GM21576 (cell line): Measurements from ENCODE around the gene KCNN3.

Experiments used
- ATAC-seq: cut with Tn5 transposase; IDR thresholded peaks from one replicate; pipeline ENCODE4 v1.9.1; 2021; ENCODE audit warnings: mild to moderate bottlenecking, moderate library complexity; ENCODE audit not compliant: unreplicated experiment

The KCNN3 gene

DNA sequence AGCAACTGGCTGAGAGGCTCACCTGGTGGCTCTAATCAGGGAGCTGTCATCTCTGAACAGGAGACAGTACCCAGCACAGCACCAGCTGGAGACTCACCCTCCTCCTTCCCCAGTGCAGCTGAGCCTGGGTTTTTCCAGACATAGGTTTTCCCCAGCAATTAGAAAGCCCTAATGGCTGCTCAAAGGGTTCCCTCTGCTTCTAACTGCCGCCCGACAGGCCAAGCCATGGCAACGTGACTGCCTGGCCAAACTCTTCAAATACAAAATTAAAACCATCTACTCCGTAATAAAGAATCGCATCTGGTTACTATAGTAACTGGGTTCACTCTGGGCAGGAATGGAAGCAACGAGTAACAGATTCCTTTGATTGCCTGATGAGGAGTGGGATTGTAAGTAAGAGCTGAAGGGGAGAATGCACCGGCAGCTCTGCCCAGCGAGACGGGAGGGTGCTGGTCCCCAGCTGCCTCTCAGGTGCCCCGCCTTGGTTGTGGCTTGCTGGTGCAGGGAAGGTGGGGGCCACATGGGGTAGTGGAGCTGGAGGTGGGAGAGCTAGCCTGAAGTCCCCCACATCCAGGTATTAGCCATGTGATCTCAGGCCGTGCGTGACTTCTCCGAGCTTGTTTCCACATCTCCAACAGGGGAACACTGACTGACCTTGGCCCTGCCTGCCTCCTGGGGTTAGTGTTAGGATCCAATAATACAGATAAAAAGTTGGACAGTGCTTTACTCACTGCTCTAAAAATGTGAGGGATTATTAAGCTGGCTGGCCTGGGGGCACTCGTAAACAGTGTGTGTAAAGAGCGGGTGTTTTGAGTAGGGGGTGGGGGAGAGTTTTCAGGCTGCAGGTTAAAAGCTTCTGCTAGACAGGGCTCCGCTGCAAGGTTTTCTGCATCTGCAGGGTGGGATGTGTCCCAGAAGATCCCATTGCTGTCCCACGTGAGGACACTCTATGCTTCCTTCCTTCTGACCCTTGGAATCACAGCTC is 94.2 kb downstream of the KCNN3 start:
- no peak for ATAC-seq

GRCh38 chr1:154774175-154774855 is 95.8 kb downstream of the KCNN3 start:
- no peak for ATAC-seq

GRCh38 chr1:154773551-154773950 is 96.5 kb downstream of the KCNN3 start:
- no peak for ATAC-seq

GRCh38 chr1:154772606-154773506 is 97.2 kb downstream of the KCNN3 start:
- no peak for ATAC-seq

- ATAC-seq = no peak
These were observed 98.0 kb downstream of the KCNN3 start for GRCh38 chr1:154772056-154772455.

- ATAC-seq = no peak
These were observed 99.0 kb downstream of the KCNN3 start for GRCh38 chr1:154770897-154771594.

- ATAC-seq = no peak
These were observed 100.7 kb downstream of the KCNN3 start for GRCh38 chr1:154769193-154769895.

GRCh38 chr1:154768456-154769125 is 101.5 kb downstream of the KCNN3 start:
- ATAC-seq = no peak

DNA sequence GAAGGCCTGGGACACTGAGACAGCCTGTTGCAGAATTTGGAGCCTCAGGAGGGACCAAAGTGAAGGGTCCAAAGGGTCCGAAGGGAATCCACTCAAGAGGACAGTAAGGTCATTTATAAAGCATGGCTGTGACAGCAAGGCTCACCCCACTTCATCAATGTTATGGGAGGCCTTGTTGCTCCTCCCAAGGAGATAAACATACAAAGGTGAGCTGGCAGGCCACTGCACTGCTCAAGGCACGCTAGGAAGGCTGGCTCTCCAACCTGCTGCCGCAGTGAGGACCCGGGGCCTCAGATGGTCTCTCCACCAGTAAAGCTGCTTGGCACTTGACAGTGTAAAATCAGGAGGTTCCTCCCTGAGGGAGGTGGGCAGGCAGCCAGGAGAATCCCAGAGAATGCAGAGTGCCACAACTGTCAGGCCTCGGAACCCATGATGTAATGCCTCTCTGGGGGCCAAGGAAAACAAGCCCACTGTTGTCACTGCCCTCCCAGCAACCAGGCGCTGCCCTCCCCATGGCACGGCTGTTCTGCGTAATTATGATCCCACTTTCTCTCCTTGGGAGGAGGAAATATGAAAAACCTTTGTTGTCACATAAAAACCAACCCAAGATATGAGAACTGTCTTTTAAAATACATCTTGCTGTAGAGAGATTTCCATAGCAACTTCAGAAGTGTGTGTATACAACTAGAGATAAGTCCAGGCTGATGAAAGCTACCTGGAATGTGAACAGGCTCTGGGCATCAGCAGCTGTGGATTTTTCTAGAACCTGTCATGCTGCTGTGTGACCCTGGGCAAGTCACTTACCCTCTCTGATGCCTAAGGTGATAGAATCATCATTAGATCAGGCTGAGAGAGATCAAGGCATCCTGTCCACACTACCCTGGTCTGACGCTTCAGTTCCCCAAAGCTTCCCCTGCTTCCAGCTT is 102.5 kb downstream of the KCNN3 start:
- no peak for ATAC-seq

DNA sequence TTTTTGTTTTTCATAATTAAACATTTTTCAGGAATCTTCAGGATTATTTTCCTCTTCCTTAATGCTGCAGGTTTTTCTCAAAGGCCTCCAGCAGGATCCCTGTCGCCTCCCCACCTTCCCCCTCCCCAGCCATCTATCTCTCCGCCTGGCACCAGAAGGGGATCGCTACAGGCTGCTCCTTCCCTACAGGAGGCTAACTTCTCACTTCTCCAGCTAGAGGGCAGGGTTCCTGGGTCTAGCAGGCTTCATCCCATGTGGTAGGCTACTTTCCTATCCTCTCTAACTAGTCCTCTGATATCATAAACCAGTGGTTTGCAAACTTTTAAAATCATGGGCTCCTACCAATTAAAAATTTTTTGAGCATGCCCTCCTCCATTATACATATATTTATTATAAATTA is 104.1 kb downstream of the KCNN3 start:
- no peak for ATAC-seq

DNA sequence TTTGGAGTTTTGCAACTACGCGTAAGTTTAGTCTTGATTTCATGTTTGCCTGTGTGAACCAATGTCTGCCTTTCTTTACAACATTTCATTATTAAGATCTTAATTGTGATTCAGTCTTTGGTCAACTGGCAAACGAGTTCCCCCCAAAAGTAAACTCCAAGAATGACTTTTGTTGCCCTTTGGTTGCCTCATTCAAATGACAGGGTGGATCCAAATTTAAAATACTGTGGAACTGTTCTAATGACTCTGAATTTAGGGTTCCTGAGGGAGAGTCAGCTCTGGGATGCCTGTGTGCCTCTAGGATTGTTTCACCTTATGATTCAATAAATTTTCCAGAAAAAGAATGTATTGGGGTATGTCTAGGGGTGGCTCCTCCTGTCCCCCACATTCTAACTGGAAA is 105.3 kb downstream of the KCNN3 start:
- no peak for ATAC-seq

DNA sequence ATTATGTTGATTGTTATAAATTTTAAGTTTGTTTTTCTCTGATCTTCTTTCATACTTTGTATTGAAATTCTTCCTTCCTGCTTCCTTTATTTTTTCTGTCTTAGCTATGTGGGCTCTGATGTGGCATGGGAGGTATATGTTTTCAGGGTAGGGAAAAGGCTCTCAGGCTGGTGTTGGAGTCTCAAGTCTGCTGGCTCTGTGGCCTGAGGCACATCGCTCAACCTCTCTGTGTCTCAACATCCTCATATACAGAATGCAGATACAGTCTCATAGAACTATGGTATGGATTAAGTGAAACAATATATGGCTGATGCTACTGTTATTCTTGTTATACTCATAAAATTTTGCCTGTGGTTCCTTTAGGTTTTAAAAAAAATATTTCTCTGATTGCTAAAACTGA is 105.9 kb downstream of the KCNN3 start:
- ATAC-seq = no peak

DNA sequence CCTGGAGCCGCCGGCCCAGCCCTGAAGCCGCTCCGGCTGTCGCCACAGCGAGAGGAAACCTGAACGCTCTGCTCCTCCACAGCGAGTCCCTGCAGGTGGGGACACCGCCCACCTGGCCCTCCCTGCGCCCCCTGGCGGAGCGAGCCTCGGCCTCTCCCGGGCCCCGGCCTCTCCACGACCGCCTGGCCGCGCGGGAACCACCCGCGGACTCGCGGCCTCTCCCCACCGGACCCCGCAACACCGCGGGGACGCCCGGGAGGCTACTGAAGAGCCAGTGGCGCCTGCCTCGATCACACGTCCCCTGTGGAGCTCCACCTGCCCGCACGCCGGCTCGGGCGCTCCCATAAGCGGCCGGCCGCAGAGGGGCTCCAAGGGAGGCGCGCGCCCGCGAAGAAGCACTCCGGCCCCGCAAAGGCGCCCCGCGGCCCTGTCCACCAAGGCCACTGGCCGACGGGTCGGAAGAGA is 109.6 kb downstream of the KCNN3 start:
- no peak for ATAC-seq

DNA sequence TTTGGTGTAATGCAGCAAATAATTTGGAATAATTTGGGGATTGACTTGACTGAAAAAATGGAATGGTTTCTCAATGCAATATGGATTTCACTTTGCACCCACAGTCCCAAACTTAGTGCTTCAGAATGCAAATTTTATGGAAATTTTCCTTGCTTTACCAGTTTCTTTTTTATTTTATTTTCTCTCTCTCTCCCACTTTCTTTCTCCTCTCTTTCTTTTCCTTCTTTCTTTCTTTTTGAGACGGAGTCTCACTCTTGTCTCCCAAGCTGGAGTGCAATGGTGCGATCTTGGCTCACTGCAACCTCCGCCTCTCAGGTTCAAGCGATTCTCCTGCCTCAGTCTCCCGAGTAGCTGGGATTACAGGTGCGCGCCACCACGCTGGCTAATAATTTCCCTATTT is 110.3 kb downstream of the KCNN3 start:
- ATAC-seq = no peak

- no peak for ATAC-seq
These were observed 110.9 kb downstream of the KCNN3 start for GRCh38 chr1:154759196-154759595.

GRCh38 chr1:154758346-154758745 is 111.7 kb downstream of the KCNN3 start:
- ATAC-seq = no peak

DNA sequence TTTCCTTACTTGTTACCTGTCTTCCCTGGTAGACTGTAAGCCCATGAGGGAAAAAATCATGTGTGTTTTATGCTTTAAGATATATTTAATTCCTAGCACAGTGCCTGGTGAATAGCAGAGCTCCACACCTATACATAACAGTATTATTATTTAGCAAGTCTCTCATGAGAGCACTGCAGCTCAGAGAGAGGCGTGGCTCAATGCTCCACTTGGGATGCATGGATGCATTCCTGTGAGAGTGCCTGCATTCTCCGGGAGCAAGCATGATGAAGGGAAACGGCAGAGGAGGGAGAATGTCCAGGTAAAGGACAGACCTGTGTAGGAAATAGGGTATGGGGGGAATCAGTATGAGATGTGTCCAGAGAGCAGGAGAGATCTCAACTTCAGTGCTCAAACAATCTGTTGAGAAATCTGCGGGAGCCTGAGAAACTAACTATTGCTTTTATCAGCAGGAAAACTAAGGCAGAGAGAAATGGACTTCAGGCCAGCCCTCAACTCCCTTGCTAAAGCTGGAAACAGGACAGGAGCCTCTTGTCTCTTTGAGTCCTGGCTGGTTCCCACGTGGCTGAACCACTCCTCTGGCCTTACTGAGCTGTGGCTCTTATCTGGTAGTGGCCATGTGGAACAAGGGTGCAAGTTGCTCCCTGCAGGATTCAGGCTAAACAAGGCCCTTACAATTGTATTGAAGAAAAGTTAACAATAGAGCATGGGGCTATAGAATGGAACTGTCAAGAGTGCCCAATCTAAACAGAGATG is 113.1 kb downstream of the KCNN3 start:
- no peak for ATAC-seq
